Neural cell (in vitro differentiated cells): Measurements from ENCODE around the gene HMGXB4. TPM values are rescaled to one million over a fixed set of nuclear protein-coding genes. Genes with fewer than 3 reads are reported as not detected.

Source experiments
- H2AFZ ChIP-seq: fragments of 200-600, 300-800 bp; sonication (generic), shearing (Covaris generic); 2 replicates; pipeline ENCODE4 v1.6.0; 2014; ENCODE audit warnings: low read depth, mild to moderate bottlenecking, antibody characterized with exemption, low read length, moderate library complexity
- H3F3A ChIP-seq: fragments of 200-600 bp; shearing (Covaris generic); 2 replicates; pipeline ENCODE4 v1.6.1; 2016; ENCODE audit warnings: mild to moderate bottlenecking, moderate library complexity, mixed read lengths, antibody characterized with exemption, low read length; ENCODE audit not compliant: insufficient read depth, poor library complexity, severe bottlenecking
- H3K27ac ChIP-seq: fragments of 200-600, 300-800 bp; sonication (generic), shearing (Covaris generic); 2 replicates; pipeline ENCODE4 v1.5.1; 2014; ENCODE audit warnings: mild to moderate bottlenecking, low read length, moderate library complexity
- H3K27me3 ChIP-seq: fragments of 300-800, 200-600 bp; sonication (generic), shearing (Covaris generic); 2 replicates; pipeline ENCODE4 v1.6.0; 2014; ENCODE audit warnings: mild to moderate bottlenecking, low read depth, low read length, moderate library complexity; ENCODE audit not compliant: insufficient read depth
- H3K36me3 ChIP-seq: fragments of 300-800, 200-600 bp; sonication (generic), shearing (Covaris generic); 2 replicates; pipeline ENCODE4 v1.5.1; 2014; ENCODE audit warnings: mild to moderate bottlenecking, antibody characterized with exemption, low read length, moderate library complexity; ENCODE audit not compliant: insufficient read depth
- H3K4me2 ChIP-seq: fragments of 300-800, 200-600 bp; sonication (generic), shearing (Covaris generic); 2 replicates; pipeline ENCODE4 v1.6.0; 2014; ENCODE audit warnings: mild to moderate bottlenecking, low read length
- H3K4me3 ChIP-seq: fragments of 300-800, 200-600 bp; sonication (generic), shearing (Covaris generic); 2 replicates; pipeline ENCODE4 v1.5.1; 2014; ENCODE audit warnings: mild to moderate bottlenecking, low read length, moderate library complexity
- H3K79me2 ChIP-seq: fragments of 200-600 bp; shearing (Covaris generic); replicated peaks from 2 replicates; pipeline ENCODE4 v1.6.0; 2014; ENCODE audit warnings: mild to moderate bottlenecking, low read length, moderate library complexity; ENCODE audit not compliant: insufficient read depth
- H3K9ac ChIP-seq: fragments of 300-800, 200-600 bp; sonication (generic), shearing (Covaris generic); 2 replicates; pipeline ENCODE4 v1.6.1; 2016; ENCODE audit warnings: mild to moderate bottlenecking, low read length, mixed read lengths
- H3K9me2 ChIP-seq: fragments of 200-600 bp; shearing (Covaris generic); 2 replicates; pipeline ENCODE4 v1.6.1; 2016; ENCODE audit warnings: mild to moderate bottlenecking, low read length, mixed read lengths; ENCODE audit not compliant: insufficient read depth
- H3K9me3 ChIP-seq: fragments of 200-600, 300-800 bp; sonication (generic), shearing (Covaris generic); 2 replicates; pipeline ENCODE4 v1.6.1; 2016; ENCODE audit warnings: mild to moderate bottlenecking, mixed run types, low read length, moderate library complexity, mixed read lengths
- H4K20me1 ChIP-seq: fragments of 200-600 bp; shearing (Covaris generic); 2 replicates; pipeline ENCODE4 v1.6.1; 2016; ENCODE audit warnings: mild to moderate bottlenecking, mixed run types; ENCODE audit not compliant: insufficient read depth
- CTCF ChIP-seq: fragments of 450-650 bp; IDR thresholded peaks from 2 replicates; pipeline ENCODE4 v1.5.1; 2014; ENCODE audit warnings: antibody characterized with exemption, mild to moderate bottlenecking, moderate library complexity; ENCODE audit not compliant: poor library complexity, severe bottlenecking
- EP300 ChIP-seq: fragments of 450-650 bp; conservative IDR thresholded peaks from 2 replicates; pipeline ENCODE4 v1.6.1; 2014; ENCODE audit warnings: antibody characterized with exemption, mild to moderate bottlenecking, moderate library complexity; ENCODE audit not compliant: poor library complexity, severe bottlenecking
- EZH2 ChIP-seq: fragments of 200-600, 300-800 bp; shearing (Covaris generic), sonication (generic); IDR thresholded peaks from 2 replicates; pipeline ENCODE4 v1.6.1; 2014; ENCODE audit warnings: antibody characterized with exemption, low read length, borderline replicate concordance, mild to moderate bottlenecking; ENCODE audit not compliant: insufficient read depth, poor library complexity, severe bottlenecking
- MXI1 ChIP-seq: fragments of 450-650 bp; conservative IDR thresholded peaks from 2 replicates; pipeline ENCODE4 v1.6.1; 2014; ENCODE audit warnings: antibody characterized with exemption, mild to moderate bottlenecking; ENCODE audit not compliant: poor library complexity, severe bottlenecking
- POLR2AphosphoS5 ChIP-seq: IDR thresholded peaks from 2 replicates; pipeline ENCODE4 v1.6.1; 2012
- RAD21 ChIP-seq: fragments of 450-650 bp; conservative IDR thresholded peaks from 2 replicates; pipeline ENCODE4 v1.6.1; 2014; ENCODE audit warnings: antibody characterized with exemption, mild to moderate bottlenecking, moderate library complexity
- REST ChIP-seq: IDR thresholded peaks from 2 replicates; pipeline ENCODE4 v1.6.1; 2012; ENCODE audit warnings: borderline replicate concordance
- SMC3 ChIP-seq: fragments of 450-650 bp; conservative IDR thresholded peaks from 2 replicates; pipeline ENCODE4 v1.6.1; 2014; ENCODE audit warnings: antibody characterized with exemption, mild to moderate bottlenecking, moderate library complexity; ENCODE audit not compliant: poor library complexity
- TAF1 ChIP-seq: IDR thresholded peaks from 2 replicates; pipeline ENCODE4 v1.6.1; 2012; ENCODE audit warnings: low read depth
- polyA plus RNA-seq: library from polyadenylated mRNA; depleted of rRNA; stranded (reverse); fragments of >200 nt; gene quantifications from 2 replicates; pipeline ENCODE4 v1.2.3, GENCODE V29; 2014

Gene HMGXB4
- polyA plus RNA-seq, 1 donor from 2014 or later = 20.0 TPM

- Histone ChIP-seq H3K4me2 (no peak overlapping the region), H2AFZ (no peak overlapping the region)
Observed at GRCh38 chr22:35330258-35330861, 73.1 kb downstream of the HMGXB4 start.

GRCh38 chr22:35332278-35332677 is 75.0 kb downstream of the HMGXB4 start:
- H3K9ac ChIP-seq = no peak overlapping the region
- H3K36me3 ChIP-seq = no peaks in the 10 kb centered on the region
- H3K27me3 ChIP-seq = no peaks in the 10 kb centered on the region
- H3K4me3 ChIP-seq = no peak overlapping the region
- H3K9me2 ChIP-seq = no peaks in the 10 kb centered on the region
- no peak overlapping the region for H3K27ac ChIP-seq
- no peaks in the 10 kb centered on the region for H3K79me2 ChIP-seq
- no peak overlapping the region for H3K4me2 ChIP-seq
- H3F3A ChIP-seq = no peaks in the 10 kb centered on the region
- H4K20me1 ChIP-seq = no peaks in the 10 kb centered on the region
- H3K9me3 ChIP-seq = no peaks in the 10 kb centered on the region
- no peak overlapping the region for H2AFZ ChIP-seq
- TF ChIP-seq POLR2AphosphoS5 = no peak
- no peak for TF ChIP-seq RAD21
- TF ChIP-seq SMC3 = no peak
- no peak for TF ChIP-seq REST
- TF ChIP-seq MXI1 = no peak
- TF ChIP-seq TAF1 = no peak
- TF ChIP-seq EZH2 = no peak

More at GRCh38 chr22:35330258-35330861, 73.1 kb downstream of the HMGXB4 start:
- Histone ChIP-seq H3K9me2 (no peaks in the 10 kb centered on the region), H3F3A (no peaks in the 10 kb centered on the region), H3K4me3 (no peak overlapping the region), H3K36me3 (no peaks in the 10 kb centered on the region), H3K9ac (no peak overlapping the region), H4K20me1 (no peaks in the 10 kb centered on the region), H3K27me3 (no peaks in the 10 kb centered on the region), H3K9me3 (no peaks in the 10 kb centered on the region), H3K79me2 (no peaks in the 10 kb centered on the region), H3K27ac (no peak overlapping the region)
- TF ChIP-seq MXI1 = no peak
- no peak for TF ChIP-seq POLR2AphosphoS5
- no peak for TF ChIP-seq REST
- TF ChIP-seq CTCF = no peak
- TF ChIP-seq EZH2 = no peak
- TF ChIP-seq TAF1 = no peak
- no peak for TF ChIP-seq SMC3
- TF ChIP-seq EP300 = no peak
- TF ChIP-seq RAD21 = no peak
